HG03139 (cell line): ENCODE data around the gene AMH.

Experiments
- ATAC-seq: cut with Tn5 transposase; IDR thresholded peaks from one replicate; pipeline ENCODE4 v1.9.1; 2021; ENCODE audit not compliant: unreplicated experiment

AMH gene

GRCh38 chr19:2283835-2284507, 34.8 kb downstream of the AMH start:
- ATAC-seq, result no peak

GRCh38 chr19:2286402-2287140, 37.4 kb downstream of the AMH start:
- ATAC-seq, result no peak

- no peak for ATAC-seq
Observed at GRCh38 chr19:2287585-2288337, 38.6 kb downstream of the AMH start.

GRCh38 chr19:2288338-2288817, 39.3 kb downstream of the AMH start:
- no peak for ATAC-seq

GRCh38 chr19:2288818-2289713, 39.9 kb downstream of the AMH start:
- no peak for ATAC-seq

- no peak for ATAC-seq
Observed at GRCh38 chr19:2289714-2290435, 40.8 kb downstream of the AMH start.

GRCh38 chr19:2290441-2291184, 41.5 kb downstream of the AMH start:
- ATAC-seq, result no peak

- no peak for ATAC-seq
Observed at GRCh38 chr19:2291185-2291751, 42.1 kb downstream of the AMH start.

GRCh38 chr19:2294687-2295335, 45.7 kb downstream of the AMH start:
- ATAC-seq, result no peak

GRCh38 chr19:2296141-2296540, 47.0 kb downstream of the AMH start:
- no peak for ATAC-seq

GRCh38 chr19:2300533-2300932, 51.4 kb downstream of the AMH start:
- no peak for ATAC-seq
